Neural cell (in vitro differentiated cells): ENCODE results near the gene TXNIP. TPM values are rescaled to one million over a fixed set of nuclear protein-coding genes. Genes with fewer than 3 reads are reported as not detected.

Experiments
- H2AFZ ChIP-seq: fragments of 200-600, 300-800 bp; sonication (generic), shearing (Covaris generic); 2 replicates; pipeline ENCODE4 v1.6.0; 2014; ENCODE audit warnings: low read depth, mild to moderate bottlenecking, antibody characterized with exemption, low read length, moderate library complexity
- H3F3A ChIP-seq: fragments of 200-600 bp; shearing (Covaris generic); 2 replicates; pipeline ENCODE4 v1.6.1; 2016; ENCODE audit warnings: mild to moderate bottlenecking, moderate library complexity, mixed read lengths, antibody characterized with exemption, low read length; ENCODE audit not compliant: insufficient read depth, poor library complexity, severe bottlenecking
- H3K27ac ChIP-seq: fragments of 200-600, 300-800 bp; sonication (generic), shearing (Covaris generic); 2 replicates; pipeline ENCODE4 v1.5.1; 2014; ENCODE audit warnings: mild to moderate bottlenecking, low read length, moderate library complexity
- H3K27me3 ChIP-seq: fragments of 300-800, 200-600 bp; sonication (generic), shearing (Covaris generic); 2 replicates; pipeline ENCODE4 v1.6.0; 2014; ENCODE audit warnings: mild to moderate bottlenecking, low read depth, low read length, moderate library complexity; ENCODE audit not compliant: insufficient read depth
- H3K36me3 ChIP-seq: fragments of 300-800, 200-600 bp; sonication (generic), shearing (Covaris generic); 2 replicates; pipeline ENCODE4 v1.5.1; 2014; ENCODE audit warnings: mild to moderate bottlenecking, antibody characterized with exemption, low read length, moderate library complexity; ENCODE audit not compliant: insufficient read depth
- H3K4me2 ChIP-seq: fragments of 300-800, 200-600 bp; sonication (generic), shearing (Covaris generic); 2 replicates; pipeline ENCODE4 v1.6.0; 2014; ENCODE audit warnings: mild to moderate bottlenecking, low read length
- H3K4me3 ChIP-seq: fragments of 300-800, 200-600 bp; sonication (generic), shearing (Covaris generic); 2 replicates; pipeline ENCODE4 v1.5.1; 2014; ENCODE audit warnings: mild to moderate bottlenecking, low read length, moderate library complexity
- H3K79me2 ChIP-seq: fragments of 200-600 bp; shearing (Covaris generic); replicated peaks from 2 replicates; pipeline ENCODE4 v1.6.0; 2014; ENCODE audit warnings: mild to moderate bottlenecking, low read length, moderate library complexity; ENCODE audit not compliant: insufficient read depth
- H3K9ac ChIP-seq: fragments of 300-800, 200-600 bp; sonication (generic), shearing (Covaris generic); 2 replicates; pipeline ENCODE4 v1.6.1; 2016; ENCODE audit warnings: mild to moderate bottlenecking, low read length, mixed read lengths
- H3K9me2 ChIP-seq: fragments of 200-600 bp; shearing (Covaris generic); 2 replicates; pipeline ENCODE4 v1.6.1; 2016; ENCODE audit warnings: mild to moderate bottlenecking, low read length, mixed read lengths; ENCODE audit not compliant: insufficient read depth
- H3K9me3 ChIP-seq: fragments of 200-600, 300-800 bp; sonication (generic), shearing (Covaris generic); 2 replicates; pipeline ENCODE4 v1.6.1; 2016; ENCODE audit warnings: mild to moderate bottlenecking, mixed run types, low read length, moderate library complexity, mixed read lengths
- H4K20me1 ChIP-seq: fragments of 200-600 bp; shearing (Covaris generic); 2 replicates; pipeline ENCODE4 v1.6.1; 2016; ENCODE audit warnings: mild to moderate bottlenecking, mixed run types; ENCODE audit not compliant: insufficient read depth
- CTCF ChIP-seq: fragments of 450-650 bp; IDR thresholded peaks from 2 replicates; pipeline ENCODE4 v1.5.1; 2014; ENCODE audit warnings: antibody characterized with exemption, mild to moderate bottlenecking, moderate library complexity; ENCODE audit not compliant: poor library complexity, severe bottlenecking
- EP300 ChIP-seq: fragments of 450-650 bp; conservative IDR thresholded peaks from 2 replicates; pipeline ENCODE4 v1.6.1; 2014; ENCODE audit warnings: antibody characterized with exemption, mild to moderate bottlenecking, moderate library complexity; ENCODE audit not compliant: poor library complexity, severe bottlenecking
- EZH2 ChIP-seq: fragments of 200-600, 300-800 bp; shearing (Covaris generic), sonication (generic); IDR thresholded peaks from 2 replicates; pipeline ENCODE4 v1.6.1; 2014; ENCODE audit warnings: antibody characterized with exemption, low read length, borderline replicate concordance, mild to moderate bottlenecking; ENCODE audit not compliant: insufficient read depth, poor library complexity, severe bottlenecking
- MXI1 ChIP-seq: fragments of 450-650 bp; conservative IDR thresholded peaks from 2 replicates; pipeline ENCODE4 v1.6.1; 2014; ENCODE audit warnings: antibody characterized with exemption, mild to moderate bottlenecking; ENCODE audit not compliant: poor library complexity, severe bottlenecking
- POLR2AphosphoS5 ChIP-seq: IDR thresholded peaks from 2 replicates; pipeline ENCODE4 v1.6.1; 2012
- REST ChIP-seq: IDR thresholded peaks from 2 replicates; pipeline ENCODE4 v1.6.1; 2012; ENCODE audit warnings: borderline replicate concordance
- SMC3 ChIP-seq: fragments of 450-650 bp; conservative IDR thresholded peaks from 2 replicates; pipeline ENCODE4 v1.6.1; 2014; ENCODE audit warnings: antibody characterized with exemption, mild to moderate bottlenecking, moderate library complexity; ENCODE audit not compliant: poor library complexity
- TAF1 ChIP-seq: IDR thresholded peaks from 2 replicates; pipeline ENCODE4 v1.6.1; 2012; ENCODE audit warnings: low read depth
- polyA plus RNA-seq: library from polyadenylated mRNA; depleted of rRNA; stranded (reverse); fragments of >200 nt; gene quantifications from 2 replicates; pipeline ENCODE4 v1.2.3, GENCODE V29; 2014

TXNIP gene
- polyA plus RNA-seq, 1 donor from 2014 or later: 140 TPM

- Histone ChIP-seq H3K9ac (peak within 1 kb of the TSS; percentile 68), H3K9me2 (no peaks in the 10 kb centered on the region), H3F3A (peaks cover 7% of the 10 kb centered on the region), H3K9me3 (no peaks in the 10 kb centered on the region), H3K36me3 (no peaks in the 10 kb centered on the region), H3K79me2 (no peaks in the 10 kb centered on the region), H3K27ac (peak within 1 kb of the TSS; percentile 72), H3K4me3 (peak within 1 kb of the TSS; percentile 68), H3K27me3 (peaks cover 23% of the 10 kb centered on the region), H2AFZ (peak within 1 kb of the TSS; percentile 85), H4K20me1 (no peaks in the 10 kb centered on the region), H3K4me2 (peak within 1 kb of the TSS; percentile 79)
- peak; percentile 58 for TF ChIP-seq REST
- peak; percentile 31 for TF ChIP-seq EP300
- no peak for TF ChIP-seq EZH2
- peak; percentile 32 for TF ChIP-seq SMC3
- peak; percentile 93 for TF ChIP-seq POLR2AphosphoS5
- TF ChIP-seq TAF1: peak; percentile 30
- TF ChIP-seq MXI1: peak; percentile 55
- no peak for TF ChIP-seq CTCF
Measured at GRCh38 chr1:145964328-145965118, 31.9 kb downstream of the TXNIP start, which contains the start of the genes ANKRD34A and POLR3GL. TSS of gene ANKRD34A (minus strand) at chr1:145964575. CDS start at chr1:145961759, 2,816 bp downstream. TSS of gene POLR3GL (plus strand) at chr1:145964690. CDS start at chr1:145974866, 10,176 bp downstream.

GRCh38 chr1:145963265-145964019 is 32.9 kb downstream of the TXNIP start:
- H3F3A ChIP-seq: peaks cover 7% of the 10 kb centered on the region
- H3K36me3 ChIP-seq: no peaks in the 10 kb centered on the region
- H3K9me3 ChIP-seq: no peaks in the 10 kb centered on the region
- H3K79me2 ChIP-seq: no peaks in the 10 kb centered on the region
- peak overlapping the region; percentile 68 for H3K9ac ChIP-seq
- peak overlapping the region; percentile 72 for H3K27ac ChIP-seq
- no peaks in the 10 kb centered on the region for H4K20me1 ChIP-seq
- peak overlapping the region; percentile 68 for H3K4me3 ChIP-seq
- H3K9me2 ChIP-seq: no peaks in the 10 kb centered on the region
- H3K4me2 ChIP-seq: peak overlapping the region; percentile 79
- peaks cover 23% of the 10 kb centered on the region for H3K27me3 ChIP-seq
- no peak overlapping the region for H2AFZ ChIP-seq
- TF ChIP-seq TAF1: no peak
- peak; percentile 15 for TF ChIP-seq MXI1
- no peak for TF ChIP-seq CTCF
